ENCODE data around the gene EMP2. TPM values are rescaled to one million over a fixed set of nuclear protein-coding genes. Genes with fewer than 3 reads are reported as not detected.

Gene EMP2
- total RNA-seq, 1 donor from 2014 or later: 70.7 TPM

GRCh38 chr16:10497132-10498101 is 83.0 kb downstream of the EMP2 start:
- no peak for DNase-seq (ENCODE audit: extremely low spot score in 2 of 2)
- Histone ChIP-seq H3K4me1 (no peaks in the 10 kb centered on the region), H3K9me3 (no peaks in the 10 kb centered on the region), H3K36me3 (no peaks in the 10 kb centered on the region), H3K27me3 (no peaks in the 10 kb centered on the region), H3K4me3 (no peak overlapping the region), H3K27ac (no peak overlapping the region)
- TF ChIP-seq CTCF (IDR thresholded peaks at IDR 0.05): no peak
- TF ChIP-seq POLR2AphosphoS5 (IDR thresholded peaks at IDR 0.05; ENCODE audit: insufficient read depth in 1 of 2, low read depth in 1 of 2): no peak
- TF ChIP-seq POLR2A (IDR thresholded peaks at IDR 0.05): no peak
- intact Hi-C loops (cut with DNase I): no loop called here

- Histone ChIP-seq H3K4me1 (no peaks in the 10 kb centered on the region), H3K36me3 (no peaks in the 10 kb centered on the region), H3K27ac (no peak overlapping the region), H3K4me3 (no peak overlapping the region), H3K27me3 (no peaks in the 10 kb centered on the region), H3K9me3 (no peaks in the 10 kb centered on the region)
- DNase-seq (ENCODE audit: extremely low spot score in 2 of 2): no peak
- TF ChIP-seq POLR2A (IDR thresholded peaks at IDR 0.05) (no peak), POLR2AphosphoS5 (IDR thresholded peaks at IDR 0.05; ENCODE audit: insufficient read depth in 1 of 2, low read depth in 1 of 2) (no peak), CTCF (IDR thresholded peaks at IDR 0.05) (no peak)
- intact Hi-C loops (cut with DNase I): no loop called here
Measured at GRCh38 chr16:10495031-10495345, 85.4 kb downstream of the EMP2 start.

GRCh38 chr16:10494343-10495030 is 85.9 kb downstream of the EMP2 start:
- intact Hi-C loops (cut with DNase I): no loop called here
- TF ChIP-seq POLR2AphosphoS5 (IDR thresholded peaks at IDR 0.05; ENCODE audit: insufficient read depth in 1 of 2, low read depth in 1 of 2) (no peak), POLR2A (IDR thresholded peaks at IDR 0.05) (no peak), CTCF (IDR thresholded peaks at IDR 0.05) (no peak)
- Histone ChIP-seq H3K9me3 (no peaks in the 10 kb centered on the region), H3K27ac (no peak overlapping the region), H3K4me1 (no peaks in the 10 kb centered on the region), H3K4me3 (no peak overlapping the region), H3K36me3 (no peaks in the 10 kb centered on the region), H3K27me3 (no peaks in the 10 kb centered on the region)
- DNase-seq (ENCODE audit: extremely low spot score in 2 of 2): no peak

GRCh38 chr16:10493276-10493675 is 87.1 kb downstream of the EMP2 start:
- no peaks in the 10 kb centered on the region for H3K27me3 ChIP-seq
- intact Hi-C loops (cut with DNase I): no loop called here
- TF ChIP-seq POLR2AphosphoS5 (IDR thresholded peaks at IDR 0.05; ENCODE audit: insufficient read depth in 1 of 2, low read depth in 1 of 2) (no peak), POLR2A (IDR thresholded peaks at IDR 0.05) (no peak), CTCF (IDR thresholded peaks at IDR 0.05) (no peak)

GRCh38 chr16:10490141-10490540 is 90.3 kb downstream of the EMP2 start:
- no peaks in the 10 kb centered on the region for H3K4me1 ChIP-seq
- H3K27me3 ChIP-seq: no peaks in the 10 kb centered on the region
- no peak for TF ChIP-seq CTCF (IDR thresholded peaks at IDR 0.05)
- no peak for TF ChIP-seq POLR2A (IDR thresholded peaks at IDR 0.05)
- no peak for TF ChIP-seq POLR2AphosphoS5 (IDR thresholded peaks at IDR 0.05; ENCODE audit: insufficient read depth in 1 of 2, low read depth in 1 of 2)
- H3K36me3 ChIP-seq: no peaks in the 10 kb centered on the region
- intact Hi-C loops (cut with DNase I): no loop called here
- H3K9me3 ChIP-seq: no peaks in the 10 kb centered on the region
- H3K27ac ChIP-seq: no peak overlapping the region
- DNase-seq (ENCODE audit: extremely low spot score in 2 of 2): no peak
- no peak overlapping the region for H3K4me3 ChIP-seq

More at GRCh38 chr16:10493276-10493675, 87.1 kb downstream of the EMP2 start:
- Histone ChIP-seq H3K9me3 (no peaks in the 10 kb centered on the region), H3K36me3 (no peaks in the 10 kb centered on the region), H3K4me1 (no peaks in the 10 kb centered on the region), H3K4me3 (no peak overlapping the region), H3K27ac (no peak overlapping the region)
- DNase-seq (ENCODE audit: extremely low spot score in 2 of 2): no peak

All from vagina (tissue), 2 donors.